ENCODE data around the gene CST9L. TPM values are rescaled to one million over a fixed set of nuclear protein-coding genes. Genes with fewer than 3 reads are reported as not detected.

CST9L gene
- total RNA-seq, 1 experiment from 2014 or later, result not detected

DNA sequence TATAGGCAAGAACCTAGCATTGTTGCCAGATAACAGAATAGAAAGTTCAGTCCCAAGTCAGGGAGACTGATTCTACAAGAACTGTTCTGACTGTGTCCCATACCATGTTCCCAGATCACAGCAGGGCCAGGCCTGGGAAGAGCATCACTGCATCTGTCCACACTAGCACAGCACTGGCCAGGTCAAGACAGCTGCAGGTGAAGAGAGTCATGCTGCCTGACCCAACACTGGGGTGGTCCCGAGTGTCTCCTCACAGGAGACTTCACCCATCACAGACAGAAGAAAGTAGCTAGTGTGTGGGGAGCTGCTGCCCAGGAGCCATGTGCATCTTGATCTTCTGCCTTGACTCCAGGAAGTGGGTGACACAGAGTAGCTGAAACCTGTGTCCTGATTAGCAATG is 1.3 kb upstream of the CST9L start:
- TF ChIP-seq EZH2 (IDR thresholded peaks at IDR 0.05; ENCODE audit: borderline replicate concordance, low read depth, low read length, poor library complexity, severe bottlenecking), result no peak
- TF ChIP-seq, protein P1, sequence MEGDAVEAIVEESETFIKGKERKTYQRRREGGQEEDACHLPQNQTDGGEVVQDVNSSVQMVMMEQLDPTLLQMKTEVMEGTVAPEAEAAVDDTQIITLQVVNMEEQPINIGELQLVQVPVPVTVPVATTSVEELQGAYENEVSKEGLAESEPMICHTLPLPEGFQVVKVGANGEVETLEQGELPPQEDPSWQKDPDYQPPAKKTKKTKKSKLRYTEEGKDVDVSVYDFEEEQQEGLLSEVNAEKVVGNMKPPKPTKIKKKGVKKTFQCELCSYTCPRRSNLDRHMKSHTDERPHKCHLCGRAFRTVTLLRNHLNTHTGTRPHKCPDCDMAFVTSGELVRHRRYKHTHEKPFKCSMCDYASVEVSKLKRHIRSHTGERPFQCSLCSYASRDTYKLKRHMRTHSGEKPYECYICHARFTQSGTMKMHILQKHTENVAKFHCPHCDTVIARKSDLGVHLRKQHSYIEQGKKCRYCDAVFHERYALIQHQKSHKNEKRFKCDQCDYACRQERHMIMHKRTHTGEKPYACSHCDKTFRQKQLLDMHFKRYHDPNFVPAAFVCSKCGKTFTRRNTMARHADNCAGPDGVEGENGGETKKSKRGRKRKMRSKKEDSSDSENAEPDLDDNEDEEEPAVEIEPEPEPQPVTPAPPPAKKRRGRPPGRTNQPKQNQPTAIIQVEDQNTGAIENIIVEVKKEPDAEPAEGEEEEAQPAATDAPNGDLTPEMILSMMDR (conservative IDR thresholded peaks at IDR 0.05; ENCODE audit: low read depth, low read length), result no peak
- no peak overlapping the region for H3K27ac ChIP-seq (ENCODE audit: low read depth, low read length, poor library complexity, severe bottlenecking)
- no peaks in the 10 kb centered on the region for H3K9me3 ChIP-seq (ENCODE audit: low read depth, low read length, poor library complexity, severe bottlenecking)
- no peak for DNase-seq (ENCODE audit: low spot score)
- no peaks in the 10 kb centered on the region for H3K4me1 ChIP-seq (ENCODE audit: insufficient read depth, low read length, poor library complexity, severe bottlenecking)
- CTCF ChIA-PET, result no interaction called here
- intact Hi-C loops (cut with micrococcal nuclease; ENCODE audit: unreplicated experiment), result no loop called here
- no peak overlapping the region for H3K4me3 ChIP-seq (ENCODE audit: low read depth, low read length, poor library complexity, severe bottlenecking)
- H3K27me3 ChIP-seq (replicated peaks; ENCODE audit: insufficient read depth, low read depth, low read length, poor library complexity), result no peaks in the 10 kb centered on the region
- POLR2A ChIA-PET (ENCODE audit: low non-redundant PET), result no interaction called here
- no peaks in the 10 kb centered on the region for H3K36me3 ChIP-seq (ENCODE audit: insufficient read depth, low read length, poor library complexity, severe bottlenecking)
- no TSS peak for BruUV-seq (replicated peaks)

GRCh38 chr20:23568971-23569330 is 667 bp upstream of the CST9L start:
- Histone ChIP-seq H3K4me3 (ENCODE audit: low read depth, low read length, poor library complexity, severe bottlenecking) (no peak overlapping the region), H3K27me3 (replicated peaks; ENCODE audit: insufficient read depth, low read depth, low read length, poor library complexity) (no peaks in the 10 kb centered on the region), H3K4me1 (ENCODE audit: insufficient read depth, low read length, poor library complexity, severe bottlenecking) (no peaks in the 10 kb centered on the region), H3K36me3 (ENCODE audit: insufficient read depth, low read length, poor library complexity, severe bottlenecking) (no peaks in the 10 kb centered on the region), H3K9me3 (ENCODE audit: low read depth, low read length, poor library complexity, severe bottlenecking) (no peaks in the 10 kb centered on the region), H3K27ac (ENCODE audit: low read depth, low read length, poor library complexity, severe bottlenecking) (no peak overlapping the region)
- ChIA-PET POLR2A (ENCODE audit: low non-redundant PET) (no interaction called here), CTCF (no interaction called here)
- intact Hi-C loops (cut with micrococcal nuclease; ENCODE audit: unreplicated experiment), result no loop called here
- no peak for TF ChIP-seq EZH2 (IDR thresholded peaks at IDR 0.05; ENCODE audit: borderline replicate concordance, low read depth, low read length, poor library complexity, severe bottlenecking)
- TF ChIP-seq, protein P1 (conservative IDR thresholded peaks at IDR 0.05; ENCODE audit: low read depth, low read length), result no peak
- BruUV-seq (replicated peaks), result no TSS peak
- DNase-seq (ENCODE audit: low spot score), result no peak

DNA sequence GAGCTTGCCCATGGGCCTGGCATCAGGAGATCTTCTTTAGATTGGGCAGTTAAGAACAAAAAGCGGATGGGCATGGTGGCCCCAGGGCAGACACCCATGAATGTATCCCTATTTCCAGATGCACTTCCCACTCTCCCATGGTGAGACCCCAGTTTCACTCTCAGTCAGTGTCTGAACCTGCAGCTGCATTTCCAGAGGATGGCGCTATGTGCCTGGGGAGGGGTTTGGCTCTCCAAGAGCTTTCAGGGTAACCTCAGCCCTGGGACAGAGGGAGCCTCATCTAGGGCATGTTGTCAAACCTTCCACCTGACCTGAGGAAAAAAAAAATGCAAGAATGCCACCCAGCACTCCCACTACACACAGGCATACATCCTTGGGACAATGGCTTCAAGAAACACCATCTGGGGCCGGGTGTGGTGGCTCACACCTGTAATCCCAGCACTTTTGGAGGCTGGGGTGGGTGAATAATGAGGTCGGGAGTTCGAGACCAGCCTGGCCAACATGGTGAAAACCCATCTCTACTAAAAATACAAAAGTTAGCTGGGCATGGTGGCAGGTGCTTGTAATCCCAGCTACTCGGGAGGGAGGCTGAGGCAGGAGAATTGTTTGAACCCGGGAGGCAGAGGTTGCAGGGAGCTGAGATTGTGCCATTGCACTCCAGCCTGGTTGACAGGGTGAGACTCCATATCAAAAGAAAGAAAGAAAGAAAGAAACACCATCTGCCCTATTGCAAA is 1.9 kb downstream of the CST9L start:
- Histone ChIP-seq H3K4me1 (ENCODE audit: insufficient read depth, low read length, poor library complexity, severe bottlenecking) (no peaks in the 10 kb centered on the region), H3K27ac (ENCODE audit: low read depth, low read length, poor library complexity, severe bottlenecking) (no peak overlapping the region), H3K36me3 (ENCODE audit: insufficient read depth, low read length, poor library complexity, severe bottlenecking) (no peaks in the 10 kb centered on the region), H3K4me3 (ENCODE audit: low read depth, low read length, poor library complexity, severe bottlenecking) (no peak overlapping the region), H3K9me3 (ENCODE audit: low read depth, low read length, poor library complexity, severe bottlenecking) (no peaks in the 10 kb centered on the region), H3K27me3 (replicated peaks; ENCODE audit: insufficient read depth, low read depth, low read length, poor library complexity) (no peaks in the 10 kb centered on the region)
- intact Hi-C loops (cut with micrococcal nuclease; ENCODE audit: unreplicated experiment), result no loop called here
- ChIA-PET CTCF (no interaction called here), POLR2A (ENCODE audit: low non-redundant PET) (no interaction called here)
- DNase-seq (ENCODE audit: low spot score), result no peak
- no TSS peak for BruUV-seq (replicated peaks)
- no peak for TF ChIP-seq EZH2 (IDR thresholded peaks at IDR 0.05; ENCODE audit: borderline replicate concordance, low read depth, low read length, poor library complexity, severe bottlenecking)
- TF ChIP-seq, protein P1 (conservative IDR thresholded peaks at IDR 0.05; ENCODE audit: low read depth, low read length), result no peak
